ENCODE data around the gene FGFBP2.
A peak's percentile ranks its signal among the peaks of the same experiment; 100 is the strongest.

Gene FGFBP2, protein sequence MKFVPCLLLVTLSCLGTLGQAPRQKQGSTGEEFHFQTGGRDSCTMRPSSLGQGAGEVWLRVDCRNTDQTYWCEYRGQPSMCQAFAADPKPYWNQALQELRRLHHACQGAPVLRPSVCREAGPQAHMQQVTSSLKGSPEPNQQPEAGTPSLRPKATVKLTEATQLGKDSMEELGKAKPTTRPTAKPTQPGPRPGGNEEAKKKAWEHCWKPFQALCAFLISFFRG

DNA sequence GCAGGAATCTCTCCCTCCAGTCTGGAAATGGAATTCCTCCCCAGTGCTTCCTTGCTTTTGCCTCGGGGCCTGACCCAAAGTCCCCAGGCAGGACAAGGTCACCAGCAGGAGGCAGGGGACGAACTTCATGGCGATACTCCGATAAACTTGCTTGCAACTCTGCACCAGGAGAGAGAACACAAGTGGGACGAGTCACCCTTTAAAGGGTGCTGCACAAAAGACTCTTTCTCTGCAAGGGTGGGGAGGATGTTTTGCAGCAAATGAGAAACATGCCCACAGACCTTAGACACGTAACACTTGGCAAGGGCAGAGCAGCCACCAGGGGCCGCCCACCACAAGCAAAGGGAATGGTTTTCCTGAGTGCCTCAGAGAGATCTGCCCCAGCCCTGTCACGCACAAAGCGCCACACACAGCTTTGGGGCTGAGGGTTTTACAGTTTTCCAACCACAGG is at the start of gene FGFBP2:
Gene FGFBP2, minus strand, starts transcription at position 175 of the 451 bp plus-strand sequence. Its CDS starts 46 bp downstream, at position 129.
- DNase-seq = no peak

DNA sequence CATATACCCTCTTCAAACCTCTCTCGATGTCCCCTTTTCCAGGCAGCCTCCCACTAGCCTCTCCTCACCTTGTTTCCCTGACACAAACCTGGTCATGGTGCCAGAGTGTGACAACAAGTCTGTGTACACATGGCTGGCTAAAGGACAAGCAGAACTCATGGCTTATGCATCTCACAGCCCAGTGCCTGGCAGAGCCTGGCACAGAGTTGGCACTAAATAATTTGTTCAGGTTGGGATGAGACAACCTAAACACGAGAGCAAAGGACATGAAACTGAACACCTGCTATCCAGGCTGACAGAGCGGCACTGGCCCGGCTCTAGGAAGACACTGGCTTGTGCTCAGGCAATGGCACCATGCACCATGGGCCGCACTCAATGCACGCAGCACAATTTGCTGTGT is 48.2 kb upstream of the FGFBP2 start:
- DNase-seq = no peak

DNA sequence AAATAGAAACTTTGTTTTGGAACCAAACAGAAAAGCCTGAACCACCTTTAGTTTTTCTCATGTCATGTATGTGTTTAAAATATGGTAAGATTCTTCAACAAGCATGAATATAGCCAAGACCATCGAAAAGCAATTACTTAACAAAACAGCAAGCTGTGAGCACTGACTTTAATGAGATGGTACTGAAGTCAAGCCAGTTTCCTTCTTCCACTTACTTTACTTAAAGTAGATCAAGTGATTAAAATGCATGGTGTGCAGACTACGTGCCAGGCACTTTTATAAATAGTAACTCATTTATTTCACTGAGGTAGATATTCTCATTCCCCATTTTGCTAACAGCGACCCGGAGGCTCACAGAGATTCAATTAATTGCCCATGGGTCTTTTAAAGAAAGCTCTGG is 46.2 kb upstream of the FGFBP2 start:
- DNase-seq = no peak

DNA sequence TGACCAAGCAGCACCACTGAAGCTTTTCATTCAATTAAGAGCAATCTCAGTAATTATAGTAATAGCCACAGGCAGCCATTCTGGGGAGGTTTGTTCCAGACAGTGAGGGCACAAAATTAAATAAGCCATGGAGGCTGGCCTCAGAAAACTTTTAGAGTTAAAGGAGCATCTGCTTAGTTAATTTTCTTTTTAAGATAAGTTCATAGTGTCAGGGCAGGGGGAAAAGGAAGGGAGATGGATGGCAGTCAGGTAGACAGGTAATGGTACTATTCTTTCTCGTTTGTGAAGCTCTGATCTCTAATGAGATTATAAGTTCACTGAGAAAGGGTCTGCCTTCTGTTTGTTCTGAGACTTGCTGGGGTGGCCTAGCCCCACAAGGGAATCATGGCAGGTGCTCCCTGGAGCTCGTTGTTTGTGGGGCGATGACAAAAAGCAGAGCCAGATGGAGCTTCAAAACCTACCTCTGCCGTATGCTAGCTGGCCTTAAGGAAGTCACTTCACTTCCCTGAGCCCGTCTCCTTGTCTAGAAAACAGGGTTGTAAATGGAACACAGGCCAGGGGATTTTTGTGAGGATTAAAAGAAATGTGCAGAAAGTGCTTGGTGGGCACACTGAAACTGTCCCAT is 44.6 kb upstream of the FGFBP2 start:
- DNase-seq = no peak

DNA sequence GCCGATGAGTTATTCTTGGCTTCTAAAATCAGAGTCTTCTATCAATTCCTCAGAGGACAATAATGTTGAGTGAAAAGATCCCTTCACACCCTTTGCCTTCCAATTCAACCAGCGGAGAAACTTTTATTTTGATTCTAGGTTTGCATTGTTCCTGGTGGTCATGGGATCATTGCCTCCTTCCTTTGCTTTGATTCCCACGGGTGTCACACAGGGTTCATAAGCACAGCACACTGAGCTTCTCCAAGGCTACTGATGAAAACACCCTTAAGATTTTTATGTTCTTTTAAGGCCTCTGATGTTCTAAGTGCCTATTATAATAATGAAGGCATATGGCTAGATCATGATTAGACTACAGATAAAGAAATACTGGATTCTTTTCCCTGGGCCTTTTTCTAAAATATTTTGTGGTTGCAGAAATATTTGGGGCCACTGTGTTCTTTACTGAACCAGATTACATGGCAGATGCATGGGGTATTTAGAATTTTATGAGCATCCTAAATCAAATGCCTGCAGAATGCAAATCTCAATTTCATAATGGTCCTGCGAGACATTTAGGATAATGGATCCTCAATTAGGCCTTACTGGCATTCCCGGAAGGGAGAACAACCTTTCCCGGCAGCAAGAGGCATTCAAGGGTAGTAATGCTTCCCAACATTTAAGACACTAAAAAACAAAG is 43.9 kb upstream of the FGFBP2 start:
- DNase-seq = no peak

DNA sequence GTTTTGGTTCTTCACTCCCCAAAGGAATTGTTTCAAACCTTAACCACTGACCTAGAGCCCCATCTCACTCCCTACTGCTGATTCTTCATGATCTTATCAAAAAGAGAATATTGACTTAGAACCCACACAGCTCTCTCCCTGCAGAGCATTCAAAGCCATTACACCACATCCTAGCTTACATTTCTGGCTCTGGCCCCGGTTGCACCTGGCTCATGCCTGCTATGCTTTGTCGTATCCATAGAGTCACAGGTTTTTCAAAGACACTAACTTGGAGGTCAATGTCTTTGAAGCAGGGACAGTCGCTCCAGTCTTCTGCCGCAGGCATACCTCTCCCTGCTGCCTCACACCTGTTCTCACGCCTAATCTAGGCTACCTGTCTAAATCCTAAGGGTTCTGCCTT is 42.7 kb upstream of the FGFBP2 start:
- DNase-seq = no peak

DNA sequence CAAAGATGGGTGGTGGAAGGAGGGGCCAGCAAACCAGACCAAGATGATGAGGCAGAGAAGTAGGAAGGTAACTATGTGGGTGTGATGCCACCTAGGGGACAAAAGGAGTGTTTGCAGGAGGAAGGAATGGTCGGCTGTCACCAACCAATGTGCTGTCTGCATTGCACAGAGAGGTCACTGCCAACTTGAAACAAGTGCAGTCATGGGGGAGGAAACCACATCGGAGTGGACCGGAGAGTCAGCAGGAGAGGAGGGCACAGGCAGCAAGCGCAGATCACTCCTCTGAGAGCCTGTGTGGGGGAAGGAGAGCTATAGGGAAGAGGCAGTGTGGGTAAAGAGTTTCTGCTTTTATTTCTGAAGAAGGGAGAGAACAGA is 38.5 kb upstream of the FGFBP2 start:
- peak; percentile 48 for DNase-seq

DNA sequence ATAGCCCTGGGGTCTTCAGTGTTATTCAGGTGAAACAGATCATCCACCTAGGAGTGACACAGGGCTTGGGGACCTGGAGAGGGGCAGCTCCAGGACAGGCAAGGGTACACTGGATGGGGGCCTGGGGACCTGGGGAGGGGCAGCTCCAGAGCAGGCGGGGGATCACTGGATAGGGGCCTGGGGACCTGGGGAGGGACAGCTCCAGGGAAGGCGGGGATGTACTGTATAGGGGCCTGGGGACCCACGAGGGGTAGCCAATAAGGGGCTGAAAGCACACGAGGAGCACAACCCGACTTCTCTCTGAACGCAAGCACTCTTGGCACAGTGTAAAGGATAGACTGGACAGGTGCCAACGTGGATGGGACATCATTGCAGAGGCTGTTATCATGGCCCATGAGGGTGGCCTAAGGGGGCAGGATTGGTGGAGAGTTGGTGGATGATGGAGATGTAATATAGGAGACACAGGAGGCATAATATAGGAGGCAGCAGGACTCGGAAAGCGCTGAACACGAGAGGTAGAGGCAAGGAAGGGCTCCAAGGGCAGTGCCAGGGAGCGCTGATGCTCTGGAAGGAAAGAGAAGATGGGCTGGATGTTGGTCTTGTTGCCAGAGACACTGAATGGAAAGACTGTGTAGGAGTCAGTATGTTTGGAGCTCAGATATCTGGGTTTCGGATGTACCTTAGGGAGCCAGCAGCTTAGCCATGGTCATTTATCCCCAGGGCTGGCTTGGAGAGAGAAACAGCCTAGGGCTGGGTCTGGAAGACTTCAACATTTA is 37.9 kb upstream of the FGFBP2 start:
- no peak for DNase-seq

DNA sequence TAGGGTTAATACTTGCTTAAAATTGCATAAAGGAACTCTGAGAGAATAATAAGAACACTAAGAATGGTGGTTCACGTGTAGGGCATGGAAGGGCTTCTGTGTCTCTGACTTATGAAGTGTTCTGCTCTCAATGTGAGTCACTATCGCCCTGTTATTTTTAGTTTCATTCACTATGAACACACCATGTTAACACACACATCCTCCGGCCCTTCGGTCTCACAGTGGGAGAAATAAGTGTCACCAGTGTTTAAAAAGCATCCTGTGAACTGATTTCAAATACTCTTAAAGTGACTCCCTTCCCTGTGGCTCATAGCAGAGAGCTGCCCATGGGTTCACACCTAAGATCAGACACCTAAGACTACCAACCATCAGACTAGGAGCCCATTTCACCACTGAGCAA is 33.8 kb upstream of the FGFBP2 start:
- no peak for DNase-seq

DNA sequence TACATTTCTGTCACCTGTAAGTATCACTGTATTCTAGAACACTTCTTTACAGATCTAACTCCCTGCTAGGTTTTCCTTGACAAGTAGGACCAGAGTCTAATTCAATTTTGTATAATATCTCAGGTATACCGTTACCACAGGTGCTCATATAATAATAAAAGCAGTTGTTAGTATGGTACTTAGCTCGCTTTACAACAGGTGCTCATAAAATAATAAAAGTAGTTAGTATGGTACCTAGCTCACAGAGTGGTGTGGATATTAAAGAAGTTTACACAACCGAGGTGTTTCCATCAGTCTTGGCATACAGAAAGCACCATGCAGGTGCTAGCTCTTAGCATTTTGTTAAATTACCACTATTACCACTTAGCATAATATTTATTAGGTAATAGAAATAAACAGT is 32.9 kb upstream of the FGFBP2 start:
- DNase-seq = no peak

DNA sequence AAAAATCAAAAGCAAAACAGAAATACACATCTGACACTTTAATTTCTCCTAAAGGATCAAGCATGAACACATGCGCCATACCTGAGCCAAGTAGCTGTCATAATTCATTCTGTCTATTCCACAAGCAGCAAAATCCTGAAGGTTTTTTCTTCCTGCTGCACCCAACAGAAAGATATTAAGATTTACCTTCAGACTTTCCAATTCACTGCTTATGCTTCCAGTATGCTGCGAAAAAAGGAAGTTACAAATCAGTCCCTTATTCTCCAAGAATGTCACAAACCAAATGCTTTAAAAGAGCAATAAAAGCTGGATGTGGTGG is 29.2 kb upstream of the FGFBP2 start:
- DNase-seq = no peak

DNA sequence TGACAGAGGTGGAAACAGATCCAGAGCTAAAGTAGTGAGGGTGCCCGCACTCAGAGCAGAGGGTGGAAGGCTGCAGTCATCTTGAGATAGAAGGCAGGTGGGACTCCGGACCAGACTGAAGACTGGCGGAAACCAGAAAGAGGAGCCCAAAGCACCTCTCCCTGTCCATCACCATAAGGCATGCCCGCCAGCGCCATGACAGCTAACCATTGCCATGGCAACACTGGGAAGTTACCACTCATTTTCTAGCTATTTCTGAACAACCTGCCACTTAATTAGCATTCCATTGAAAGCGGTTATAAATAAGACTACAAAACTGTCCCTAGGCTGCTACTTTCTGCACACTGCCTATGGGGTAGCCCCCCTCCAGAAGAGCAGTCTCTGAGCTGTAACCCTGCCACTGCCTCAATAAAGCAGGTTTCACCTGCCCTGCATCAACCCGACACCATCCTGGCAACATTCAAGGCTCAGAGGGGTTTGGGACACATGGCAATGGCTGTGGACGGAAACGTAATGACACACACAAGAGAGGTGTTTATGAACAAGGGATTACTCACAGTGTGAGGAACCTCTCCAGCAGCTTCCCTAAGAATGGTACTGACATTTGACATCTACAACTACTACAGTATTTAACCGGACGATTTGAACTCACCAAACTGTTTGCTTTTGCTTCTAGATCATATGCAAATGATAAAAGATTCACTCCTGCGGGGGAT is 27.8 kb upstream of the FGFBP2 start:
- DNase-seq = no peak

DNA sequence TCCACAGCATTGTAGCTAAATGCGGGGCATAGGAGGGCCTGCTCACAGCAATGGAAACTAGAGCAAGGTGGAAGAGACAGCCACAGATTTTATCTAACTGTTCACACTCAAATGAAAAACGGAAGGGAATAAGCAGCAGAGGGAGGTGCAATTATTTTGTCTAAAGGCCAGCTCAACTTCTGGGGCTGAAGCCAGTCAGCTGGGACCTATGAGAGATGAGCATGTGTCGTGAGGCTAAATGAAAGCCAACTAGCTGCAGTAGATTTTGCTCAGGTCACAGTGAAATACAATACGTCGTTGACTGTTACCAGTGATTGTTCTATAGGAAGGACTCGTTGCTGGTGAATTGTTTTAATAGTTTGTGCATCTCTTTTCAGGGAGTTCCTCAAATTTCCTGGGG is 26.4 kb upstream of the FGFBP2 start:
- no peak for DNase-seq

DNA sequence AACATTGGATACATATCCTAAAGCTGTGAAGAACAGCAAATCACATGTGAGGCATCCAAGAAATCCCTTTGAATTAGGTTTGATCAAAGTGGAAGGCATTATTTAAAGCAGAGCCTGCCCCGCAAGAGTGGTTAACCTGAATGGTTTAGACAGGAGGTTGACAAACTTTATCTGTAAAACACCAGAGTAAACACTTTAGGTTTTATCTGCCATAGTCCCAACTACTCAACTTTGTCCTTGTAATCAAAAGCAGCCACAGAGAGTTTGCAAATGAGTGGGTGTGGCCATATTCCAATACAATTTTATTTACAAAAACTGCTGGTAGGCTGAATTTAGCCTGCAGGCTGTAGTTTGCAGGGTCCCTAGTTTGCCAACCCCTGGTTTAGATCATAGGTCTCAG is 25.2 kb upstream of the FGFBP2 start:
- DNase-seq = no peak

DNA sequence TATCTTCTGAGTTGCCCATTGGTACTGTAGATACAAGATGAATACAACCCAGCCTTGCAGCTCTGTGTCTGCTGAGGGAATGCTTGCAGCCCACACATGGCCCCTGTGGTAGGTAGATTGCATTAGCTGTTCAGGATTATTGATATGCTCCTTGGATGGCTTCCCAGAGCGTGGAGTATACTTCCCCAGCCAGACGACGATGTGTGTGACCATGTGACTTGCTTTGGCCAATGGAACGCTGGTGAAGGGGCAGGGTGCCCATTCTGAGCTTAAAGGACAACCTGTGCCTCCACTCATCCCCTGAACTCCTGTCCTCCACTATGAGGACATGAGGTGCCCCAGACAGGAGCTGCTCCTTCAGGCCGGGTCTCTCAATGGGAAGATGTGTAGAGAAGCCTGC is 23.9 kb upstream of the FGFBP2 start:
- no peak for DNase-seq

DNA sequence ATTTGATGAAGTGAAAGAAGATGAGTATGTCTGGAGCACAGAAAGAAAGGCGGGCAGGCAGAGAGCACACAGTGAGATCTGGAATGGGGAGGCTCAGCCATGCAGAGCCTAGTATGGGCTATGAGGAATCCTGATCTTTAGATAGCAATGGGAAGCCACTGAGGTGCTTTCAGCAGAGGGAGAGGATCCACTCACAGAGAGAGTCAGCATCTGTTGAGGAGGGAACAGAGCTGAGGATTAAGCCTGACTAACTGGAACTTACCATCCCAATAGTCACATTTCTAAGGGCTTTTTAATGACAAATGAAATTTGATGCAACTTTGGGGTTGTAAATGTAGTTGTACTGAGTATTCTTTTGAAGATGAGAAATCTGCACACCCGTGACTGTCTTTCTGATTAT is 20.6 kb upstream of the FGFBP2 start:
- DNase-seq = no peak

DNA sequence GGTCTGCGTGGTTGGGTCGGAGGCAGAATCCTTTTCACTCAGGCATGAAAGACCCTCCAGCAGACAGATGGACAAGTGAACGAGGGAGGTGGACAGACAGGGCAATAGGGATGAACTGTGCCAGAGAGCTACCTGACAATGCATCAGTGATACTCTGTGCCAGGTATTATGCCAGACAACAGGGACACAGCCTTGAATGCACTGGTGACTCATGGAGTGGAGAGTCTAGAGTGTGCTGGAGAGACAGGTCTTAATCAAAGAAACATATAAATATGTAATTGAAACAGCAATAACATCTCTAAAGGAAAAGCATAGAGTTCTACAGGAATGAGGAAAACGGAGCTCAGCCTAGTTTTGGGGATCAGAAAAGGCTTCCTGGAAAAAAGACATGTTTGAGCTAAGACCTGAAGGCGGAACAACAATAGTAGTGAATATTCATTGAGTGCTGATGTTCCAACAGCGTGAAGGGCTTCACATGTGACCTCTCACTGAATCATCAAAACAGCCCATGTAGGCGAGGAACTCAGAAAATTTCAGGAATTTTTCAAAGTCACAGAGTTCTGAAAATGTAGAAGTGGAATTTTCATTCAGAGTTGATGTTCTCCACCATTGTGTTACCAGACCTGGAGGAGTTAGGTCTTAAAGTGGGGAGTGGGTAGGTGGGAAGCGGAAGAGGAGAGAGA is 20.0 kb upstream of the FGFBP2 start:
- DNase-seq = no peak

DNA sequence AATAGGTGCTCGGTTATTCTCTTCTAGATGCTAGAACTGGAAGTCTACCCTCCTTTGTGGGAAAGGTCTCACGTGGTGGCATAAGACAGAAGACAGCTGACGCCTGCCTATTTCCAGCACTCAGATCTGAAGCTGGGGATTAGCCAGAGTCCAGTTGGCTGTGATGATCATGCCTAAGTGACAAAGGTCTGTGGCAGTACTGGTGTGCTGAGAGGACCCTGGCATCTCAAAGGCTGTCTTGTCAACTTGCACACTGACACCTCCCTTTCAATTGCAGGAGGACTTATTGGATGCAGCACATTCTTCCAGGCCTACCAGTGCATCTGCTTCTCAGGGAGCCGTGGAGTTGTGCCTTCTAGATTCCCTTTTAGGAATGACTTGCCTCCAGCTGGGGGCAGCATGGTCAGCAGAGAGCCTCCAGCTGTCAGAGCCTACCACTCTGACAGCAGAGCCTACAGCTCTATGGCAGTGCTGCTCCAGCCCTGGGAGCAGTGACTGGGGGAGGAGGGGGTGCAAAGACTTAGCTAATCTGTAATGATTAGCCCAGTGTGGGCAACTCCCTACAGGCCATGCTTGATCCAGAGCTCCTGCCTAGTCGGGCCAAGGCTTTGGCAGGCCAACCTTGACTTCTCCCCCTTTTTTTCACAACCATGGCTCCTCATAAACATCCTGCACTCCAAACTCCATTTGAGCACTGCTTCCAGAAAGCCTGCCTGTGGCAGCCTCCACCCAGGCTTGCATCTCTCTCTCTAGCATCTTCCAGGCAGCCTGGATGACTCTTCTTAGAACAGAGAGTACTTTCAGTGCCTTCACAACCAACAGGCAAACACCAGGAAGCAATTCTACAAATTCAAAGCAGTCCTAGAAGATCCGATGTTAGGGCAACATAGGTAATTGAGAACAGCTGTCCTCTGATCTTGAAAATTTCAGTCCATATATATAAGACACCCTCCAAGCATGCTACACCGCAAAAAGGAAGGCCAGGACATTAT is 13.8 kb upstream of the FGFBP2 start:
- DNase-seq = no peak

DNA sequence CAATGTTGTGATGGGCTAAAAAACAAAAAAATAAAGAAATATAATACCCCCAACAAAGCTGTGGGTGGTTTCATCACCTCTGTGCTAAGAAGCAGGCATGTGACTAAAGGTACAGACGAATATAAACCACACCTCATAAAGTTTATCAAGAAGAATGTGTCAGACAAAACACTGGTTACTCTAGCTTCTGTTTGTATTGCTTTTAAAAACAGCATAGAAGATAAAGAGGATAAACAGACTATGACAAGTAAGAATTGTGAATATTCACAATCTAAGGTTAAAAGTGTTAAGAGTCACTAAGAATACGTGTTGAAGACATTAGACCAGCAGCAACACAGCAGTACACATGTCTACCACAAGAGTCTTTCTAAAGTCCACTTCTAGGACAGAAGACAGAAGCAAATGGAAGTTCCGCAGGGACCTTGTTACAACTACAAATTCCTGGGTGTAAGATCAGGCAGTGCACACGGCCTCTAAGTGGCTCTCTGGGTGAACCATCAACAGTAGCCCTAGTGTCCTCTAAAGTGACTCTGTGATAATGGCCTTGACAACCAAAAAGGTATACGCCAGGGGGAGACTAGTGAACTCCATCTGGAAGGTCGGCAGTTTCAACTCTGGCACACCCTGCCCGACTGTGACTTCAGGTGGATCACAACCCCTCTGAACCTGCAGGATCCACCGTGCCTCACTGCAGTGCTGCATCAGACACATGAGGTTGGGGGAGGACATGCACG is 8.3 kb upstream of the FGFBP2 start:
- no peak for DNase-seq

DNA sequence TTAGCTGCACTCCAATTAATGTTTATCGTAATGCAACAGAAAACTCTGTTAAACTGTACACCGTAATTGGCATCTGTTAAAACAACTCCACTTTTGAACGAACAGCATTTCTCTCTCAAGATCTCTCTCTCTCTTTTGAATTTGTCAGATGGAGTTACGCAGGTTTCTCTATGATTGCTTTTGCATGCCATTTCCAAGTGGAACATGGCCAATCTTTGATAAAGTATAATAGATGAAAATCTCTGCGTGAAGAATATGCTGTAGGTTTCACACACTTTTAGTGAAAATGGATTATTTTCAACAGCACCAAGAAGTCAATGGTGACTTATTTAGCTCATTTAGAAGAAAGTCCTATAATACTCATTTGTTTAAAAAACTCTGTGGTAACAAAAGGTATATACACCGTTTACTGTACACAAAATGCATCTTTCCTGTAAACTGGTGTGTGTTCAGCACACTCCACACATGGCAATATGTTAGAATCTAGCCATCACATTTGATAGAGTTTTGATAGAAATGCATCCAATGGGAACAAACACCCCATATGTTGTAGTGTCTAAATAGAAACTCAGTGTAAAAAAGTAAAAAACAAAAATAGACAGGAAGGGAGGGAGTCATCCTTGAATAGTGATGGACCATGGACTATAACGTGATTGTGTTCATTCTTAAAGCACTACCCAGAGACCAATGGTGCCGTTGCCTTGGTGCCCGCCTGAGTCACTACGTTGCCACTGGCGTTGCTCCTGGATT is 5.8 kb upstream of the FGFBP2 start:
- DNase-seq = no peak
